ENCODE measurements around the gene FHOD1. TPM values are rescaled to one million over a fixed set of nuclear protein-coding genes. Genes with fewer than 3 reads are reported as not detected.

Gene FHOD1
- polyA plus RNA-seq, 1 of the 3 experiments (the other 2 are of a cell fraction) = 70.9 TPM

DNA sequence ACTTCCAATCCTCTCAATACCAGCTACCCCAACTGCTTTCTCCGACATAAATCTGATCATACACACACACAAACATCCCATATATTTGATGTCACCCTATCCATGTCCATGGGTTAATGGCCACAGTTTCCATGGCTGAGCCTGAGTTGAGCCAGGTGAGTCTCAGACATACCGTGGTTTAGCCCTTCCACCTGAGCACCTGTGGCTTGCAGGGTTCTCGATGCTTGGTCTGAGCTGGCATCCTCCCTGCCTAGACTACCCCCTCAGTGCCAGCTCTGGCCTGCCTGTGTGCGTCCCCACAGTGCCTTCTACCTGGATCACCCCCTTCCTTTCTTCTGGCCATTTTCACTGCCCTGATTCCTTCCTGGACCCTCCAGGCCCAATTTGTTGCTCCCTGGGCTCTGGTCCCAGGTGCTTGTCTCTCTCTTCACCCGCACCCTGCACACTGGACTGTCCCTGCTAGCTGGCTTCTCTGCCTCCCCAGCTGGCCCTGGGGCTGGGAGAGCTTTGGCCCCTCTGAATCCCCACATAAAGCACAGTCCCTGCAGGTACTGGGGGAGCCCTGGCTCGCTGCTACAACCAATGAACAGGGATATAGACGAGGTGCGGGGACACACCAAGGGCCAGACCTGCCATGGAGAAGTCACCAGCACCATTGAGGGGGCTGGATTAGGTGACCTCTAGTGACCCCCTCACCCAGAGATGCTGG is 41.0 kb downstream of the FHOD1 start:
- ChIA-PET POLR2A (interaction anchor here (1.8 to 4.0 kb wide), 4 partner anchors 8 to 21 kb away, joined by 7 to 21 read pairs (median 8); partner anchors contain the start of gene TMEM208), CTCF (interaction anchor here (1.5 kb wide), 1 partner anchor 21 kb away, joined by 3 read pairs; no protein-coding TSS in a partner anchor)
- no peak for DNase-seq
- Histone ChIP-seq H3K9me3 (no peaks in the 10 kb centered on the region), H3K27me3 (ENCODE audit: insufficient read depth) (no peaks in the 10 kb centered on the region), H3K9me2 (no peaks in the 10 kb centered on the region), H2AFZ (ENCODE audit: low read depth) (no peak overlapping the region), H3K4me1 (ENCODE audit: control insufficient read depth in 1 of 2, insufficient read depth in 2 of 2, low read depth in 1 of 2, low read length in 1 of 2) (peaks cover 8 to 11% of the 10 kb centered on the region in 2 experiments; a peak in 2 of 4 replicates), H3K4me2 (no peak overlapping the region), H3K36me3 (replicated peaks in 1 of 2; ENCODE audit: control insufficient read depth in 1 of 2, insufficient read depth in 2 of 2, low read length in 1 of 2) (peaks cover 0 to 29% of the 10 kb centered on the region in 2 experiments), H3K79me2 (ENCODE audit: insufficient read depth) (no peaks in the 10 kb centered on the region), H3K9ac (no peak overlapping the region), H3K27ac (ENCODE audit: low read depth in 2 of 2, low read length in 1 of 2) (no peak overlapping the region; a peak in 1 of 4 replicates), H3F3A (replicated peaks; ENCODE audit: insufficient read depth) (peaks cover 4% of the 10 kb centered on the region), H4K20me1 (ENCODE audit: insufficient read depth) (no peaks in the 10 kb centered on the region), H3K4me3 (ENCODE audit: low read depth in 2 of 2, low read length in 1 of 2) (no peak overlapping the region)
- no peak for TF ChIP-seq MXI1 (IDR thresholded peaks at IDR 0.05; ENCODE audit: low read depth, low read length)
- TF ChIP-seq MEF2A (IDR thresholded peaks at IDR 0.05; ENCODE audit: borderline replicate concordance, low read depth) = no peak
- no peak for TF ChIP-seq YY1 (IDR thresholded peaks at IDR 0.05; ENCODE audit: low read depth)
- no peak for TF ChIP-seq FOSL2 (IDR thresholded peaks at IDR 0.05; ENCODE audit: borderline replicate concordance, low read depth)
- TF ChIP-seq GATA2 (CRISPR knock-in tag; IDR thresholded peaks at IDR 0.05) = no peak
- TF ChIP-seq FOXJ3 (CRISPR knock-in tag; IDR thresholded peaks at IDR 0.05) = no peak
- TF ChIP-seq, protein P1, sequence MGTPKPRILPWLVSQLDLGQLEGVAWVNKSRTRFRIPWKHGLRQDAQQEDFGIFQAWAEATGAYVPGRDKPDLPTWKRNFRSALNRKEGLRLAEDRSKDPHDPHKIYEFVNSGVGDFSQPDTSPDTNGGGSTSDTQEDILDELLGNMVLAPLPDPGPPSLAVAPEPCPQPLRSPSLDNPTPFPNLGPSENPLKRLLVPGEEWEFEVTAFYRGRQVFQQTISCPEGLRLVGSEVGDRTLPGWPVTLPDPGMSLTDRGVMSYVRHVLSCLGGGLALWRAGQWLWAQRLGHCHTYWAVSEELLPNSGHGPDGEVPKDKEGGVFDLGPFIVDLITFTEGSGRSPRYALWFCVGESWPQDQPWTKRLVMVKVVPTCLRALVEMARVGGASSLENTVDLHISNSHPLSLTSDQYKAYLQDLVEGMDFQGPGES (IDR thresholded peaks at IDR 0.05; ENCODE audit: low read depth, low read length) = no peak
- TF ChIP-seq EP300 (IDR thresholded peaks at IDR 0.05; ENCODE audit: borderline replicate concordance in 1 of 2, low read depth in 1 of 2, low read length in 1 of 2) = no peak
- no peak for TF ChIP-seq CHD2 (IDR thresholded peaks at IDR 0.05; ENCODE audit: low read length, partially characterized antibody)
- no peak for TF ChIP-seq NFIC (IDR thresholded peaks at IDR 0.05; ENCODE audit: borderline replicate concordance)
- no peak for TF ChIP-seq TEAD4 (IDR thresholded peaks at IDR 0.05; ENCODE audit: borderline replicate concordance, insufficient read depth)
- TF ChIP-seq ELF1 (IDR thresholded peaks at IDR 0.05) = no peak
- no peak for TF ChIP-seq RAD21 (IDR thresholded peaks at IDR 0.05; ENCODE audit: low read length)
- TF ChIP-seq SIN3A (IDR thresholded peaks at IDR 0.05; ENCODE audit: borderline replicate concordance, low read depth, low read length) = no peak
- TF ChIP-seq RFX5 (IDR thresholded peaks at IDR 0.05; ENCODE audit: low read length) = no peak
- TF ChIP-seq, protein P2, sequence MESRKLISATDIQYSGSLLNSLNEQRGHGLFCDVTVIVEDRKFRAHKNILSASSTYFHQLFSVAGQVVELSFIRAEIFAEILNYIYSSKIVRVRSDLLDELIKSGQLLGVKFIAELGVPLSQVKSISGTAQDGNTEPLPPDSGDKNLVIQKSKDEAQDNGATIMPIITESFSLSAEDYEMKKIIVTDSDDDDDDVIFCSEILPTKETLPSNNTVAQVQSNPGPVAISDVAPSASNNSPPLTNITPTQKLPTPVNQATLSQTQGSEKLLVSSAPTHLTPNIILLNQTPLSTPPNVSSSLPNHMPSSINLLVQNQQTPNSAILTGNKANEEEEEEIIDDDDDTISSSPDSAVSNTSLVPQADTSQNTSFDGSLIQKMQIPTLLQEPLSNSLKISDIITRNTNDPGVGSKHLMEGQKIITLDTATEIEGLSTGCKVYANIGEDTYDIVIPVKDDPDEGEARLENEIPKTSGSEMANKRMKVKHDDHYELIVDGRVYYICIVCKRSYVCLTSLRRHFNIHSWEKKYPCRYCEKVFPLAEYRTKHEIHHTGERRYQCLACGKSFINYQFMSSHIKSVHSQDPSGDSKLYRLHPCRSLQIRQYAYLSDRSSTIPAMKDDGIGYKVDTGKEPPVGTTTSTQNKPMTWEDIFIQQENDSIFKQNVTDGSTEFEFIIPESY (IDR thresholded peaks at IDR 0.05; ENCODE audit: borderline replicate concordance, low read depth) = no peak
- TF ChIP-seq RXRA (IDR thresholded peaks at IDR 0.05; ENCODE audit: borderline replicate concordance, low read depth) = no peak
- 92% methylated on average over 8 of the region's 8 CpGs for WGBS (ENCODE audit: low lambda C conversion rate)
